ENCODE measurements around the gene ACER3. TPM values are rescaled to one million over a fixed set of nuclear protein-coding genes. Genes with fewer than 3 reads are reported as not detected.

The ACER3 gene
- total and polyA plus RNA-seq, 2 experiments from 2014 or later = 6.2 to 26.5 TPM

- TF ChIP-seq EZH2 (IDR thresholded peaks at IDR 0.05; ENCODE audit: low read depth, unreplicated experiment) (no peak), CREB1 (CRISPR knock-in tag; IDR thresholded peaks at IDR 0.05; ENCODE audit: low read depth) (no peak), STAT1 (IDR thresholded peaks at IDR 0.05; ENCODE audit: unreplicated experiment) (no peak), EZH2phosphoT487 (IDR thresholded peaks at IDR 0.05; ENCODE audit: unreplicated experiment) (no peak)
These were observed 143.2 kb downstream of the ACER3 start (continued) for GRCh38 chr11:77003963-77004362.

GRCh38 chr11:77009533-77010160 is 148.9 kb downstream of the ACER3 start:
- Histone ChIP-seq H3K27ac (ENCODE audit: low read depth) (no peak overlapping the region), H3K79me2 (replicated peaks; ENCODE audit: insufficient read depth) (no peaks in the 10 kb centered on the region), H3K27me3 (ENCODE audit: insufficient read depth) (no peaks in the 10 kb centered on the region), H4K20me1 (replicated peaks; ENCODE audit: insufficient read depth) (no peaks in the 10 kb centered on the region), H3K9me2 (ENCODE audit: insufficient read depth) (no peaks in the 10 kb centered on the region; the same call in 1 of the 2 replicates), H3K36me3 (ENCODE audit: insufficient read depth) (no peaks in the 10 kb centered on the region), H3K4me1 (ENCODE audit: insufficient read depth) (no peaks in the 10 kb centered on the region), H3F3A (replicated peaks; ENCODE audit: low read depth) (no peaks in the 10 kb centered on the region), H2AFZ (no peak overlapping the region), H3K4me2 (no peak overlapping the region), H3K4me3 (no peak overlapping the region)
- H3K27me3 Mint-ChIP-seq (ENCODE audit: insufficient read depth, low read depth, poor library complexity) = peaks cover 2% of the 10 kb centered on the region
- no peaks in the 10 kb centered on the region for H3K4me1 Mint-ChIP-seq
- TF ChIP-seq ZNF114 (CRISPR knock-in tag; IDR thresholded peaks at IDR 0.05) (no peak), ZNF331 (CRISPR knock-in tag; IDR thresholded peaks at IDR 0.05; ENCODE audit: low read depth) (no peak), REST (IDR thresholded peaks at IDR 0.05; ENCODE audit: unreplicated experiment) (no peak), JUNB (IDR thresholded peaks at IDR 0.05; ENCODE audit: unreplicated experiment) (no peak), EZH2phosphoT487 (IDR thresholded peaks at IDR 0.05; ENCODE audit: unreplicated experiment) (no peak), CREB1 (CRISPR knock-in tag; IDR thresholded peaks at IDR 0.05; ENCODE audit: low read depth) (no peak), NANOG (IDR thresholded peaks at IDR 0.05; ENCODE audit: borderline replicate concordance) (no peak), STAT1 (IDR thresholded peaks at IDR 0.05; ENCODE audit: unreplicated experiment) (no peak)
- TF ChIP-seq, protein P1, sequence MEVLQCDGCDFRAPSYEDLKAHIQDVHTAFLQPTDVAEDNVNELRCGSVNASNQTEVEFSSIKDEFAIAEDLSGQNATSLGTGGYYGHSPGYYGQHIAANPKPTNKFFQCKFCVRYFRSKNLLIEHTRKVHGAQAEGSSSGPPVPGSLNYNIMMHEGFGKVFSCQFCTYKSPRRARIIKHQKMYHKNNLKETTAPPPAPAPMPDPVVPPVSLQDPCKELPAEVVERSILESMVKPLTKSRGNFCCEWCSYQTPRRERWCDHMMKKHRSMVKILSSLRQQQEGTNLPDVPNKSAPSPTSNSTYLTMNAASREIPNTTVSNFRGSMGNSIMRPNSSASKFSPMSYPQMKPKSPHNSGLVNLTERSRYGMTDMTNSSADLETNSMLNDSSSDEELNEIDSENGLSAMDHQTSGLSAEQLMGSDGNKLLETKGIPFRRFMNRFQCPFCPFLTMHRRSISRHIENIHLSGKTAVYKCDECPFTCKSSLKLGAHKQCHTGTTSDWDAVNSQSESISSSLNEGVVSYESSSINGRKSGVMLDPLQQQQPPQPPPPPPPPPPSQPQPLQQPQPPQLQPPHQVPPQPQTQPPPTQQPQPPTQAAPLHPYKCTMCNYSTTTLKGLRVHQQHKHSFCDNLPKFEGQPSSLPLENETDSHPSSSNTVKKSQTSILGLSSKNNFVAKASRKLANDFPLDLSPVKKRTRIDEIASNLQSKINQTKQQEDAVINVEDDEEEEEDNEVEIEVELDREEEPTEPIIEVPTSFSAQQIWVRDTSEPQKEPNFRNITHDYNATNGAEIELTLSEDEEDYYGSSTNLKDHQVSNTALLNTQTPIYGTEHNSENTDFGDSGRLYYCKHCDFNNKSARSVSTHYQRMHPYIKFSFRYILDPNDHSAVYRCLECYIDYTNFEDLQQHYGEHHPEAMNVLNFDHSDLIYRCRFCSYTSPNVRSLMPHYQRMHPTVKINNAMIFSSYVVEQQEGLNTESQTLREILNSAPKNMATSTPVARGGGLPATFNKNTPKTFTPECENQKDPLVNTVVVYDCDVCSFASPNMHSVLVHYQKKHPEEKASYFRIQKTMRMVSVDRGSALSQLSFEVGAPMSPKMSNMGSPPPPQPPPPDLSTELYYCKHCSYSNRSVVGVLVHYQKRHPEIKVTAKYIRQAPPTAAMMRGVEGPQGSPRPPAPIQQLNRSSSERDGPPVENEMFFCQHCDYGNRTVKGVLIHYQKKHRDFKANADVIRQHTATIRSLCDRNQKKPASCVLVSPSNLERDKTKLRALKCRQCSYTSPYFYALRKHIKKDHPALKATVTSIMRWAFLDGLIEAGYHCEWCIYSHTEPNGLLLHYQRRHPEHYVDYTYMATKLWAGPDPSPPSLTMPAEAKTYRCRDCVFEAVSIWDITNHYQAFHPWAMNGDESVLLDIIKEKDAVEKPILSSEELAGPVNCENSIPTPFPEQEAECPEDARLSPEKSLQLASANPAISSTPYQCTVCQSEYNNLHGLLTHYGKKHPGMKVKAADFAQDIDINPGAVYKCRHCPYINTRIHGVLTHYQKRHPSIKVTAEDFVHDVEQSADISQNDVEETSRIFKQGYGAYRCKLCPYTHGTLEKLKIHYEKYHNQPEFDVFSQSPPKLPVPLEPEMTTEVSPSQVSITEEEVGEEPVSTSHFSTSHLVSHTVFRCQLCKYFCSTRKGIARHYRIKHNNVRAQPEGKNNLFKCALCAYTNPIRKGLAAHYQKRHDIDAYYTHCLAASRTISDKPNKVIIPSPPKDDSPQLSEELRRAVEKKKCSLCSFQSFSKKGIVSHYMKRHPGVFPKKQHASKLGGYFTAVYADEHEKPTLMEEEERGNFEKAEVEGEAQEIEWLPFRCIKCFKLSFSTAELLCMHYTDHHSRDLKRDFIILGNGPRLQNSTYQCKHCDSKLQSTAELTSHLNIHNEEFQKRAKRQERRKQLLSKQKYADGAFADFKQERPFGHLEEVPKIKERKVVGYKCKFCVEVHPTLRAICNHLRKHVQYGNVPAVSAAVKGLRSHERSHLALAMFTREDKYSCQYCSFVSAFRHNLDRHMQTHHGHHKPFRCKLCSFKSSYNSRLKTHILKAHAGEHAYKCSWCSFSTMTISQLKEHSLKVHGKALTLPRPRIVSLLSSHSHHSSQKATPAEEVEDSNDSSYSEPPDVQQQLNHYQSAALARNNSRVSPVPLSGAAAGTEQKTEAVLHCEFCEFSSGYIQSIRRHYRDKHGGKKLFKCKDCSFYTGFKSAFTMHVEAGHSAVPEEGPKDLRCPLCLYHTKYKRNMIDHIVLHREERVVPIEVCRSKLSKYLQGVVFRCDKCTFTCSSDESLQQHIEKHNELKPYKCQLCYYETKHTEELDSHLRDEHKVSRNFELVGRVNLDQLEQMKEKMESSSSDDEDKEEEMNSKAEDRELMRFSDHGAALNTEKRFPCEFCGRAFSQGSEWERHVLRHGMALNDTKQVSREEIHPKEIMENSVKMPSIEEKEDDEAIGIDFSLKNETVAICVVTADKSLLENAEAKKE (CRISPR knock-in tag; IDR thresholded peaks at IDR 0.05) = no peak
- DNase-seq (ENCODE audit: low spot score) (no peak), ATAC-seq (no peak)
- no peak overlapping the region for H3K4me3 Mint-ChIP-seq
- peaks cover 5% of the 10 kb centered on the region; the same call in 2 of the 3 replicates for H3K36me3 Mint-ChIP-seq (ENCODE audit: low read depth)
- H3K9me3 Mint-ChIP-seq = no peaks in the 10 kb centered on the region
- no peak overlapping the region for H3K27ac Mint-ChIP-seq
